Esophagus muscularis mucosa (tissue), 3 donors: ENCODE data around the gene BOK.

ENCODE experiments used
- CTCF ChIP-seq, 3 experiments: fragments of 200-600 bp in 2 of 3; fragments of 450-650 bp in 1 of 3; sonication (generic) in 2 of 3; IDR thresholded peaks; one replicate each; pipeline ENCODE4 v1.5.1; 2017 to 2019; ENCODE audit warnings: antibody characterized with exemption in 3 of 3, mild to moderate bottlenecking in 2 of 3, moderate library complexity in 1 of 3
- POLR2A ChIP-seq: fragments of 450-650 bp; IDR thresholded peaks from one replicate; pipeline ENCODE4 v1.6.1; 2017; ENCODE audit warnings: antibody characterized with exemption, moderate library complexity, mild to moderate bottlenecking, low read depth
- POLR2AphosphoS5 ChIP-seq, 2 donors: sonication (generic); formaldehyde crosslinking; IDR thresholded peaks; one replicate each; pipeline ENCODE4 v1.6.1; 2017; ENCODE audit warnings: antibody characterized with exemption in 2 of 2

- TF ChIP-seq CTCF (IDR thresholded peaks at IDR 0.05) (no peak), POLR2A (no peak), POLR2AphosphoS5 (IDR thresholded peaks at IDR 0.05) (no peak)
Observed at GRCh38 chr2:241603686-241604085, 45.1 kb downstream of the BOK start.
